Endothelial cell of umbilical vein (primary cell): ENCODE data around the gene SOCS7. TPM values are rescaled to one million over a fixed set of nuclear protein-coding genes. Genes with fewer than 3 reads are reported as not detected.

Experiments used
- BruUV-seq: library from RNA; stranded (reverse); fragments of 400-500 nt; replicated peaks from 2 replicates; lab custom pipeline; 2021; lab: Mats Ljungman, UMichigan
- CTCF ChIA-PET: fragments of 300-600, 350-600 bp; sonication (Branson Sonifier 250); formaldehyde crosslinking; loops from one replicate; lab custom pipeline; 2021; ENCODE audit warnings: antibody characterized with exemption, inconsistent platforms; lab: Charles Lee
- POLR2A ChIA-PET: fragments of 300-600, 350-600 bp; sonication (Branson Sonifier 250); formaldehyde crosslinking; loops from one replicate; lab custom pipeline; 2021; ENCODE audit warnings: antibody characterized with exemption, inconsistent platforms; lab: Charles Lee
- DNase-seq: peaks from one replicate; pipeline ENCODE4 v3.0.0-alpha.2; 2011; ENCODE audit warnings: low read depth, low spot score
- FAIRE-seq: peaks from 2 replicates; lab custom pipeline; 2011; peaks lifted over from hg19 to GRCh38; lab: Jason Lieb, UNC
- H2AFZ ChIP-seq: 2 replicates; pipeline ENCODE4 v1.6.0; 2012; ENCODE audit warnings: low read depth, low read length, control low read depth, inconsistent platforms
- H3K27ac ChIP-seq: 2 replicates; pipeline ENCODE4 v1.5.1; 2011; ENCODE audit warnings: low read depth, mild to moderate bottlenecking, control low read depth, low read length, moderate library complexity; ENCODE audit not compliant: insufficient read depth
- H3K27me3 ChIP-seq, 2 experiments: 2 replicates each; pipeline versions ENCODE4 v1.6.0 to v1.6.1; 2011; ENCODE audit warnings: low read length in 2 of 2, mixed read lengths in 1 of 2; ENCODE audit not compliant: control insufficient read depth in 2 of 2, insufficient read depth in 2 of 2
- H3K36me3 ChIP-seq, 2 experiments: 2 replicates in 1 of 2; 3 replicates in 1 of 2; pipeline ENCODE4 v1.5.1; 2011; ENCODE audit warnings: low read length in 2 of 2, mild to moderate bottlenecking in 1 of 2, moderate library complexity in 1 of 2; ENCODE audit not compliant: control insufficient read depth in 2 of 2, insufficient read depth in 2 of 2; ENCODE audit errors: extremely low read depth in 1 of 2
- H3K4me1 ChIP-seq: 3 replicates; pipeline ENCODE4 v1.5.1; 2011; ENCODE audit warnings: mild to moderate bottlenecking, low read length; ENCODE audit not compliant: control insufficient read depth, insufficient read depth; ENCODE audit errors: extremely low read depth
- H3K4me2 ChIP-seq: 2 replicates; pipeline ENCODE4 v1.6.1; 2011; ENCODE audit warnings: low read length, control low read depth, mixed read lengths; ENCODE audit not compliant: insufficient read depth
- H3K4me3 ChIP-seq, 3 experiments: fragments of 200-600 bp in 1 of 3; sonication (generic), shearing (Covaris generic) in 1 of 3; replicated peaks in 1 of 3; 2 replicates each; pipeline ENCODE4 v1.5.1; 2011 to 2016; ENCODE audit warnings: control low read depth in 3 of 3, low read length in 3 of 3, mild to moderate bottlenecking in 2 of 3, inconsistent platforms in 1 of 3, low read depth in 1 of 3, moderate library complexity in 1 of 3; ENCODE audit not compliant: insufficient read depth in 1 of 3
- H3K79me2 ChIP-seq: 2 replicates; pipeline ENCODE4 v1.6.0; 2012; ENCODE audit warnings: low read length, inconsistent platforms; ENCODE audit not compliant: control insufficient read depth, insufficient read depth
- H3K9ac ChIP-seq: replicated peaks from 2 replicates; pipeline ENCODE3; 2011; ENCODE audit warnings: low read length, control low read depth; ENCODE audit not compliant: insufficient read depth; ENCODE audit errors: extremely low read depth
- H3K9me1 ChIP-seq: replicated peaks from 3 replicates; pipeline ENCODE4 v1.6.0; 2011; ENCODE audit warnings: mild to moderate bottlenecking, low read length; ENCODE audit not compliant: control insufficient read depth, insufficient read depth; ENCODE audit errors: extremely low read depth
- H3K9me3 ChIP-seq: replicated peaks from 2 replicates; pipeline ENCODE4 v1.5.1; 2012; ENCODE audit warnings: low read length, inconsistent platforms; ENCODE audit not compliant: control insufficient read depth, insufficient read depth
- H4K20me1 ChIP-seq: replicated peaks from 2 replicates; pipeline ENCODE3; 2011; ENCODE audit warnings: mild to moderate bottlenecking, low read length; ENCODE audit not compliant: control insufficient read depth, insufficient read depth; ENCODE audit errors: extremely low read depth
- CTCF ChIP-seq, 2 donors: IDR thresholded peaks; 1 replicate in 1 of 2; 2 replicates in 1 of 2; pipeline ENCODE4 v1.5.1; 2011; ENCODE audit warnings: low read length in 2 of 2, mild to moderate bottlenecking in 2 of 2, moderate library complexity in 2 of 2, control low read depth in 1 of 2, inconsistent platforms in 1 of 2, low read depth in 1 of 2; ENCODE audit not compliant: insufficient read depth in 1 of 2; ENCODE audit errors: extremely low read depth in 1 of 2
- EZH2 ChIP-seq: IDR thresholded peaks from 2 replicates; pipeline ENCODE4 v1.6.1; 2012; ENCODE audit warnings: borderline replicate concordance, low read depth, mild to moderate bottlenecking, moderate library complexity, low read length, inconsistent platforms; ENCODE audit not compliant: severe bottlenecking
- FOS ChIP-seq: IDR thresholded peaks from 2 replicates; pipeline ENCODE4 v1.6.1; 2011; ENCODE audit warnings: mild to moderate bottlenecking, low read length, moderate library complexity, borderline replicate concordance; ENCODE audit not compliant: insufficient read depth
- GATA2 ChIP-seq: IDR thresholded peaks from 2 replicates; pipeline ENCODE4 v1.7.0; 2011; ENCODE audit warnings: low read depth, mild to moderate bottlenecking, moderate library complexity, mixed read lengths, low read length; ENCODE audit not compliant: insufficient read length, insufficient read depth
- JUN ChIP-seq: IDR thresholded peaks from 2 replicates; pipeline ENCODE4 v1.6.1; 2011; ENCODE audit warnings: borderline replicate concordance, low read depth; ENCODE audit not compliant: insufficient read length, insufficient read depth
- MAX ChIP-seq: IDR thresholded peaks from 2 replicates; pipeline ENCODE4 v1.6.1; 2011; ENCODE audit not compliant: insufficient read depth, insufficient read length
- MYC ChIP-seq: IDR thresholded peaks from one replicate; pipeline ENCODE4 v1.6.1; 2011; ENCODE audit warnings: mild to moderate bottlenecking, low read depth, low read length
- POLR2A ChIP-seq: IDR thresholded peaks from 2 replicates; pipeline ENCODE4 v1.6.1; 2012; ENCODE audit warnings: low read depth, mild to moderate bottlenecking, control low read depth, low read length
- POLR2AphosphoS5 ChIP-seq: IDR thresholded peaks from 2 replicates; pipeline ENCODE4 v1.6.1; 2012; ENCODE audit warnings: low read depth, mild to moderate bottlenecking, control low read depth, low read length, moderate library complexity; ENCODE audit not compliant: insufficient read depth
- dilution Hi-C: fragments of 300-500 bp; cut with MboI; formaldehyde crosslinking; loops from one replicate; pipeline ENCODE4 v1.15.0; 2019; ENCODE audit warnings: low sequenced_read_pairs; ENCODE audit not compliant: extremely low pct_ligation_motif_present
- intact Hi-C: fragments of 100-400 bp; cut with micrococcal nuclease; formaldehyde crosslinking; loops from one replicate; pipeline ENCODE4 v1.10.0; 2022
- polyA plus RNA-seq, 4 experiments: library from polyadenylated mRNA; depleted of rRNA in 3 of 4; stranded (reverse) in 3 of 4; unstranded in 1 of 4; fragments of >200 nt; gene quantifications; 2 replicates each; pipeline versions ENCODE4 v1.2.1 to v1.2.3, GENCODE V29; 2011 to 2012; ENCODE audit warnings: missing spikeins in 1 of 4
- total RNA-seq: library from RNA; stranded (reverse); gene quantifications from 2 replicates; pipeline ENCODE4 v1.2.3, GENCODE V29; 2021

The SOCS7 gene
- total and polyA plus RNA-seq, 2 donors (not counting 3 experiments of a cell fraction or from before 2014, with no cell fraction given): 5.9 to 10.4 TPM

GRCh38 chr17:38429476-38430100 is 77.9 kb downstream of the SOCS7 start:
- H4K20me1 ChIP-seq: peaks cover 5% of the 10 kb centered on the region
- POLR2A ChIA-PET: no interaction called here
- H3K9me1 ChIP-seq: no peaks in the 10 kb centered on the region
- DNase-seq: no peak
- TF ChIP-seq MAX (no peak), POLR2AphosphoS5 (no peak), FOS (no peak), EZH2 (no peak), GATA2 (no peak), MYC (no peak), POLR2A (no peak), JUN (no peak), CTCF (IDR thresholded peaks at IDR 0.05; ENCODE audit: extremely low read depth in 1 of 2, insufficient read depth in 1 of 2, low read depth in 1 of 2, low read length in 2 of 2) (no peak)
- no peak for FAIRE-seq
- H3K4me3 ChIP-seq: peak overlapping the region; percentile 63 to 81 (median 70)
- H3K27ac ChIP-seq: peak overlapping the region; percentile 40
- H2AFZ ChIP-seq: no peak overlapping the region
- H3K79me2 ChIP-seq: peaks cover 75% of the 10 kb centered on the region
- H3K4me2 ChIP-seq: peak overlapping the region; percentile 89
- peaks cover 0 to 2% of the 10 kb centered on the region in 2 experiments for H3K36me3 ChIP-seq
- H3K27me3 ChIP-seq: no peaks in the 10 kb centered on the region
- TSS peak; percentile 28 for BruUV-seq
- peaks cover 48% of the 10 kb centered on the region for H3K4me1 ChIP-seq
- CTCF ChIA-PET: interaction anchor here (1.0 to 3.8 kb wide), 5 partner anchors 9 to 30 kb away, joined by 3 to 18 read pairs (median 3); no protein-coding TSS in a partner anchor
- dilution Hi-C loops (no loop called here), intact Hi-C loops (loop anchor here (1.0 kb wide), 1 partner anchor 10 kb away; no protein-coding TSS in a partner anchor)
- peak overlapping the region; percentile 68 for H3K9ac ChIP-seq
- H3K9me3 ChIP-seq: no peaks in the 10 kb centered on the region
